Pons (tissue), 1 donor: ENCODE measurements around the gene DAB2IP.
"Not testable (repeated sequence)": the region's sequence is repeated elsewhere in the genome, so short reads cannot be mapped to it uniquely, and the experiment has no call there.

Experiments used
- DNase-seq: peaks from one replicate; pipeline ENCODE4 v3.0.0-alpha.2; 2016; ENCODE audit warnings: low spot score

The DAB2IP gene

GRCh38 chr9:121794334-121794733 lies 142.9 kb downstream of the DAB2IP start:
- not testable (repeated sequence) for DNase-seq

- no peak for DNase-seq
Measured at GRCh38 chr9:121797081-121797480, 145.6 kb downstream of the DAB2IP start.

- DNase-seq = no peak
Measured at GRCh38 chr9:121798941-121799340, 147.5 kb downstream of the DAB2IP start.

GRCh38 chr9:121800376-121800775 lies 148.9 kb downstream of the DAB2IP start:
- no peak for DNase-seq

GRCh38 chr9:121801579-121801978 lies 150.1 kb downstream of the DAB2IP start:
- no peak for DNase-seq

- no peak for DNase-seq
Measured at GRCh38 chr9:121802753-121803152, 151.3 kb downstream of the DAB2IP start.

GRCh38 chr9:121807069-121807822 lies 155.8 kb downstream of the DAB2IP start:
- no peak for DNase-seq

- no peak for DNase-seq
Measured at GRCh38 chr9:121807823-121808278, 156.4 kb downstream of the DAB2IP start.

- DNase-seq = no peak
Measured at GRCh38 chr9:121808781-121809180, 157.3 kb downstream of the DAB2IP start.

- no peak for DNase-seq
Measured at GRCh38 chr9:121809356-121810050, 158.1 kb downstream of the DAB2IP start.

GRCh38 chr9:121810489-121810888 lies 159.1 kb downstream of the DAB2IP start:
- no peak for DNase-seq

- DNase-seq = no peak
Measured at GRCh38 chr9:121811140-121811539, 159.7 kb downstream of the DAB2IP start.

- DNase-seq = no peak
Measured at GRCh38 chr9:121811751-121812150, 160.3 kb downstream of the DAB2IP start.

- DNase-seq = no peak
Measured at GRCh38 chr9:121812159-121812735, 160.8 kb downstream of the DAB2IP start.

- DNase-seq = no peak
Measured at GRCh38 chr9:121813519-121814210, 162.2 kb downstream of the DAB2IP start.

- DNase-seq = no peak
Measured at GRCh38 chr9:121814594-121814993, 163.2 kb downstream of the DAB2IP start.

GRCh38 chr9:121815084-121815483 lies 163.7 kb downstream of the DAB2IP start:
- DNase-seq = no peak

GRCh38 chr9:121815546-121816448 lies 164.4 kb downstream of the DAB2IP start:
- no peak for DNase-seq

- no peak for DNase-seq
Measured at GRCh38 chr9:121816449-121816817, 165.0 kb downstream of the DAB2IP start.

- no peak for DNase-seq
Measured at GRCh38 chr9:121816845-121817450, 165.5 kb downstream of the DAB2IP start.

- DNase-seq = no peak
Measured at GRCh38 chr9:121817476-121817875, 166.0 kb downstream of the DAB2IP start.
